Measurements from ENCODE around the gene RNF20.

The RNF20 gene

GRCh38 chr9:101590901-101591300 is 57.2 kb downstream of the RNF20 start:
- H3K27ac ChIP-seq (ENCODE audit: low read length), result no peak overlapping the region
- TF ChIP-seq EZH2phosphoT487 (IDR thresholded peaks at IDR 0.05; ENCODE audit: low read depth) (no peak), CTCF (IDR thresholded peaks at IDR 0.05; ENCODE audit: low read depth, low read length) (no peak)
- no peak overlapping the region for H2AFZ ChIP-seq (ENCODE audit: low read depth, low read length)
- H3K4me1 ChIP-seq (ENCODE audit: low read length), result peaks cover 23% of the 10 kb centered on the region
- H3K9me3 ChIP-seq (ENCODE audit: insufficient read depth, low read length), result no peaks in the 10 kb centered on the region
- H4K20me1 ChIP-seq (ENCODE audit: insufficient read depth, low read length), result no peaks in the 10 kb centered on the region
- H3K79me2 ChIP-seq (ENCODE audit: low read length), result no peaks in the 10 kb centered on the region
- H3K27me3 ChIP-seq (ENCODE audit: low read depth, low read length), result no peaks in the 10 kb centered on the region
- H3K9ac ChIP-seq (ENCODE audit: low read length), result no peak overlapping the region
- H3K4me3 ChIP-seq (ENCODE audit: low read length), result no peak overlapping the region
- no peaks in the 10 kb centered on the region for H3K36me3 ChIP-seq (replicated peaks; ENCODE audit: low read depth, low read length)
- no peak overlapping the region for H3K4me2 ChIP-seq (ENCODE audit: low read length)

- TF ChIP-seq EZH2phosphoT487 (IDR thresholded peaks at IDR 0.05; ENCODE audit: low read depth) (no peak), CTCF (IDR thresholded peaks at IDR 0.05; ENCODE audit: low read depth, low read length) (no peak)
- no peaks in the 10 kb centered on the region for H3K36me3 ChIP-seq (replicated peaks; ENCODE audit: low read depth, low read length)
- no peak overlapping the region for H3K9ac ChIP-seq (ENCODE audit: low read length)
- no peaks in the 10 kb centered on the region for H3K79me2 ChIP-seq (ENCODE audit: low read length)
- no peaks in the 10 kb centered on the region for H3K27me3 ChIP-seq (ENCODE audit: low read depth, low read length)
- no peaks in the 10 kb centered on the region for H4K20me1 ChIP-seq (ENCODE audit: insufficient read depth, low read length)
- H3K4me2 ChIP-seq (ENCODE audit: low read length), result no peak overlapping the region
- H3K4me1 ChIP-seq (ENCODE audit: low read length), result peaks cover 13% of the 10 kb centered on the region
- no peaks in the 10 kb centered on the region for H3K9me3 ChIP-seq (ENCODE audit: insufficient read depth, low read length)
- no peak overlapping the region for H3K4me3 ChIP-seq (ENCODE audit: low read length)
- no peak overlapping the region for H3K27ac ChIP-seq (ENCODE audit: low read length)
- H2AFZ ChIP-seq (ENCODE audit: low read depth, low read length), result no peak overlapping the region
These were observed 58.3 kb downstream of the RNF20 start for GRCh38 chr9:101591787-101592446.

GRCh38 chr9:101592788-101593187 is 59.1 kb downstream of the RNF20 start:
- TF ChIP-seq EZH2phosphoT487 (IDR thresholded peaks at IDR 0.05; ENCODE audit: low read depth), result no peak
- TF ChIP-seq CTCF (IDR thresholded peaks at IDR 0.05; ENCODE audit: low read depth, low read length), result no peak

GRCh38 chr9:101593345-101593744 is 59.7 kb downstream of the RNF20 start:
- H3K9ac ChIP-seq (ENCODE audit: low read length), result no peak overlapping the region
- H4K20me1 ChIP-seq (ENCODE audit: insufficient read depth, low read length), result no peaks in the 10 kb centered on the region
- no peaks in the 10 kb centered on the region for H3K9me3 ChIP-seq (ENCODE audit: insufficient read depth, low read length)
- H3K36me3 ChIP-seq (replicated peaks; ENCODE audit: low read depth, low read length), result no peaks in the 10 kb centered on the region
- H3K4me1 ChIP-seq (ENCODE audit: low read length), result peaks cover 12% of the 10 kb centered on the region
- no peak overlapping the region for H3K4me2 ChIP-seq (ENCODE audit: low read length)
- no peak overlapping the region for H3K27ac ChIP-seq (ENCODE audit: low read length)
- H3K79me2 ChIP-seq (ENCODE audit: low read length), result no peaks in the 10 kb centered on the region
- H2AFZ ChIP-seq (ENCODE audit: low read depth, low read length), result no peak overlapping the region
- TF ChIP-seq CTCF (IDR thresholded peaks at IDR 0.05; ENCODE audit: low read depth, low read length) (no peak), EZH2phosphoT487 (IDR thresholded peaks at IDR 0.05; ENCODE audit: low read depth) (no peak)
- no peaks in the 10 kb centered on the region for H3K27me3 ChIP-seq (ENCODE audit: low read depth, low read length)
- no peak overlapping the region for H3K4me3 ChIP-seq (ENCODE audit: low read length)

More at GRCh38 chr9:101592788-101593187, 59.1 kb downstream of the RNF20 start:
- H3K79me2 ChIP-seq (ENCODE audit: low read length), result no peaks in the 10 kb centered on the region
- no peaks in the 10 kb centered on the region for H3K36me3 ChIP-seq (replicated peaks; ENCODE audit: low read depth, low read length)
- H3K9ac ChIP-seq (ENCODE audit: low read length), result no peak overlapping the region
- H4K20me1 ChIP-seq (ENCODE audit: insufficient read depth, low read length), result no peaks in the 10 kb centered on the region
- no peak overlapping the region for H2AFZ ChIP-seq (ENCODE audit: low read depth, low read length)
- no peaks in the 10 kb centered on the region for H3K9me3 ChIP-seq (ENCODE audit: insufficient read depth, low read length)
- H3K4me2 ChIP-seq (ENCODE audit: low read length), result no peak overlapping the region
- H3K4me3 ChIP-seq (ENCODE audit: low read length), result no peak overlapping the region
- peaks cover 12% of the 10 kb centered on the region for H3K4me1 ChIP-seq (ENCODE audit: low read length)
- H3K27ac ChIP-seq (ENCODE audit: low read length), result no peak overlapping the region
- H3K27me3 ChIP-seq (ENCODE audit: low read depth, low read length), result no peaks in the 10 kb centered on the region
